Erythroblast (primary cell): ENCODE data around the gene ARMC3.
A peak's percentile ranks its signal among the peaks of the same experiment; 100 is the strongest.

Source experiments
- DNase-seq, 2 experiments: peaks; one replicate each; lab custom pipeline; 2025; lab: John Stamatoyannopoulos, UW
- GATA1 ChIP-seq: IDR thresholded peaks from 2 replicates; pipeline ENCODE4 v1.6.1; 2011; ENCODE audit warnings: low read depth, mild to moderate bottlenecking, control low read depth, low read length, moderate library complexity
- POLR2A ChIP-seq: IDR thresholded peaks from 2 replicates; pipeline ENCODE4 v1.6.1; 2011; ENCODE audit warnings: mild to moderate bottlenecking, low read length

Gene ARMC3

GRCh38 chr10:22954970-22955369, 27.1 kb downstream of the ARMC3 start:
- no peak for TF ChIP-seq GATA1
- TF ChIP-seq POLR2A: no peak

GRCh38 chr10:22958338-22958737, 30.5 kb downstream of the ARMC3 start:
- DNase-seq: no peak
- TF ChIP-seq POLR2A (no peak), GATA1 (no peak)

More at GRCh38 chr10:22954970-22955369, 27.1 kb downstream of the ARMC3 start:
- DNase-seq: no peak

GRCh38 chr10:22959292-22959691, 31.4 kb downstream of the ARMC3 start:
- no peak for DNase-seq
- TF ChIP-seq POLR2A: no peak
- TF ChIP-seq GATA1: no peak

GRCh38 chr10:22959950-22960349, 32.1 kb downstream of the ARMC3 start:
- DNase-seq: no peak
- no peak for TF ChIP-seq GATA1
- TF ChIP-seq POLR2A: no peak

GRCh38 chr10:22962817-22963216, 35.0 kb downstream of the ARMC3 start:
- no peak for TF ChIP-seq POLR2A
- no peak for TF ChIP-seq GATA1
- no peak for DNase-seq

- DNase-seq: no peak
- no peak for TF ChIP-seq POLR2A
- no peak for TF ChIP-seq GATA1
These were observed 41.9 kb downstream of the ARMC3 start for GRCh38 chr10:22969704-22970103.

GRCh38 chr10:22976534-22976933, 48.7 kb downstream of the ARMC3 start:
- DNase-seq: no peak
- TF ChIP-seq POLR2A: no peak
- TF ChIP-seq GATA1: no peak

GRCh38 chr10:22977751-22978150, 49.9 kb downstream of the ARMC3 start:
- no peak for DNase-seq
- TF ChIP-seq POLR2A (no peak), GATA1 (no peak)

GRCh38 chr10:22978287-22978686, 50.4 kb downstream of the ARMC3 start:
- no peak for TF ChIP-seq POLR2A
- TF ChIP-seq GATA1: no peak
- no peak for DNase-seq

GRCh38 chr10:22978918-22979317, 51.1 kb downstream of the ARMC3 start:
- TF ChIP-seq POLR2A (no peak), GATA1 (no peak)
- DNase-seq: no peak

GRCh38 chr10:22980822-22981221, 53.0 kb downstream of the ARMC3 start:
- TF ChIP-seq GATA1 (no peak), POLR2A (no peak)
- DNase-seq: no peak

- TF ChIP-seq POLR2A (no peak), GATA1 (no peak)
- no peak for DNase-seq
These were observed 56.2 kb downstream of the ARMC3 start for GRCh38 chr10:22984066-22984465.

GRCh38 chr10:22986771-22987542, 59.1 kb downstream of the ARMC3 start:
- DNase-seq: peak; percentile 16 to 28
- TF ChIP-seq GATA1 (no peak), POLR2A (no peak)

GRCh38 chr10:22988581-22989360, 60.9 kb downstream of the ARMC3 start:
- TF ChIP-seq POLR2A: no peak
- TF ChIP-seq GATA1: no peak

More at GRCh38 chr10:22988581-22989360, 60.9 kb downstream of the ARMC3 start:
- DNase-seq: peak; percentile 70 to 83
